Right lobe of liver (tissue), 6 donors: Measurements from ENCODE around the gene TAPBP. TPM values are rescaled to one million over a fixed set of nuclear protein-coding genes. Genes with fewer than 3 reads are reported as not detected.

Experiments used
- ATAC-seq, 4 donors: fragments of 200-7000 bp; cut with Tn5 transposase; one replicate each; pipeline ENCODE4 v1.9.1; 2020; ENCODE audit warnings: mild to moderate bottlenecking in 4 of 4, moderate library complexity in 4 of 4
- DNase-seq, 3 donors: peaks; one replicate each; pipeline ENCODE4 v3.0.0-alpha.2; 2020
- H3K27ac ChIP-seq, 3 donors: fragments of 200-600 bp; one replicate each; pipeline ENCODE4 v1.8.0; 2022
- H3K27me3 ChIP-seq, 2 donors: fragments of 200-600 bp; one replicate each; pipeline ENCODE4 v1.8.0; 2022
- H3K36me3 ChIP-seq, 4 donors: fragments of 200-600 bp; sonication (generic) in 1 of 4; one replicate each; pipeline versions ENCODE4 v1.5.1 to v1.8.0; 2017 to 2022; ENCODE audit warnings: control low read depth in 1 of 4
- H3K4me1 ChIP-seq, 4 donors: fragments of 200-600 bp; sonication (generic) in 1 of 4; one replicate each; pipeline versions ENCODE4 v1.5.1 to v1.8.0; 2017 to 2022; ENCODE audit warnings: control low read depth in 1 of 4
- H3K4me3 ChIP-seq, 3 donors: fragments of 200-600 bp; one replicate each; pipeline ENCODE4 v1.8.0; 2022
- H3K9me3 ChIP-seq, 4 donors: fragments of 200-600 bp; sonication (generic) in 1 of 4; one replicate each; pipeline versions ENCODE4 v1.5.1 to v1.8.0; 2017 to 2022; ENCODE audit warnings: control low read depth in 1 of 4
- POLR2A ChIP-seq: fragments of 450-650 bp; IDR thresholded peaks from one replicate; pipeline ENCODE4 v1.6.1; 2017; ENCODE audit warnings: antibody characterized with exemption, mild to moderate bottlenecking
- WGBS: methylation state at CpG from one replicate; pipeline ENCODE4 v1.1.6; 2018; ENCODE audit warnings: low coverage, low lambda C conversion rate; ENCODE audit not compliant: insufficient coverage; ENCODE audit errors: missing lambda C conversion rate; 5-methylcytosine and 5-hydroxymethylcytosine counted together
- intact Hi-C, 2 donors: fragments of 100-400 bp; cut with DNase I; formaldehyde crosslinking; loops; one replicate each; pipeline versions ENCODE4 v1.11.2 to v1.14.1; 2022
- total RNA-seq, 6 experiments: library from RNA; depleted of rRNA in 2 of 6; stranded (reverse); fragments of >200 nt in 2 of 6; fragmentation: NEBNext Ultra II Directional in 3 of 6; extraction: Animal tissue kit (Norgen Biotek cat#: 25700) in 3 of 6; gene quantifications; one replicate each; pipeline versions ENCODE4 v1.1.0 to v1.2.4, GENCODE V29; 2016 to 2023
- TF ChIP-seq, protein P1 (sequence below), 4 donors: fragments of 200-600 bp in 3 of 4; fragments of 450-650 bp in 1 of 4; IDR thresholded peaks; one replicate each; pipeline versions ENCODE4 v1.5.1 to v1.8.0; 2016 to 2022; ENCODE audit warnings: antibody characterized with exemption in 4 of 4, mild to moderate bottlenecking in 2 of 4
- donor health status: DM: no; HTN: yes; CAD: no.
- donor health status: DM: no; HTN: no; CAD: no.
- donor health status: DM: no; HTN: no; CAD: no.
- donor health status: DM: no; HTN: yes; CAD: no.
- donor health status: DM: no; HTN: yes; CAD: no.

Gene TAPBP
- total RNA-seq, 6 experiments from 2014 or later, result 89.2 to 140 (median 124) TPM

GRCh38 chr6:33313105-33313708, 671 bp downstream of the TAPBP start:
- no peaks in the 10 kb centered on the region for H3K9me3 ChIP-seq
- DNase-seq (peak in 2 of 3 donors; percentile 69 to 78), ATAC-seq (peak; percentile 2 to 7 (median 6))
- H3K27me3 ChIP-seq, result no peaks in the 10 kb centered on the region
- intact Hi-C loops, result no loop called here
- TF ChIP-seq POLR2A, result no peak
- TF ChIP-seq, protein P1, sequence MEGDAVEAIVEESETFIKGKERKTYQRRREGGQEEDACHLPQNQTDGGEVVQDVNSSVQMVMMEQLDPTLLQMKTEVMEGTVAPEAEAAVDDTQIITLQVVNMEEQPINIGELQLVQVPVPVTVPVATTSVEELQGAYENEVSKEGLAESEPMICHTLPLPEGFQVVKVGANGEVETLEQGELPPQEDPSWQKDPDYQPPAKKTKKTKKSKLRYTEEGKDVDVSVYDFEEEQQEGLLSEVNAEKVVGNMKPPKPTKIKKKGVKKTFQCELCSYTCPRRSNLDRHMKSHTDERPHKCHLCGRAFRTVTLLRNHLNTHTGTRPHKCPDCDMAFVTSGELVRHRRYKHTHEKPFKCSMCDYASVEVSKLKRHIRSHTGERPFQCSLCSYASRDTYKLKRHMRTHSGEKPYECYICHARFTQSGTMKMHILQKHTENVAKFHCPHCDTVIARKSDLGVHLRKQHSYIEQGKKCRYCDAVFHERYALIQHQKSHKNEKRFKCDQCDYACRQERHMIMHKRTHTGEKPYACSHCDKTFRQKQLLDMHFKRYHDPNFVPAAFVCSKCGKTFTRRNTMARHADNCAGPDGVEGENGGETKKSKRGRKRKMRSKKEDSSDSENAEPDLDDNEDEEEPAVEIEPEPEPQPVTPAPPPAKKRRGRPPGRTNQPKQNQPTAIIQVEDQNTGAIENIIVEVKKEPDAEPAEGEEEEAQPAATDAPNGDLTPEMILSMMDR (IDR thresholded peaks at IDR 0.05), result no peak
- peaks cover 0 to 4% (median 0%) of the 10 kb centered on the region in 4 donors for H3K36me3 ChIP-seq
- peaks cover 0 to 30% (median 0%) of the 10 kb centered on the region in 4 donors for H3K4me1 ChIP-seq
- peak overlapping the region; percentile 79 to 93 (median 85) for H3K4me3 ChIP-seq
- WGBS, result 0% methylated on average over 25 of the region's 33 CpGs
- peak overlapping the region; percentile 94 to 99 (median 97) for H3K27ac ChIP-seq

DNA sequence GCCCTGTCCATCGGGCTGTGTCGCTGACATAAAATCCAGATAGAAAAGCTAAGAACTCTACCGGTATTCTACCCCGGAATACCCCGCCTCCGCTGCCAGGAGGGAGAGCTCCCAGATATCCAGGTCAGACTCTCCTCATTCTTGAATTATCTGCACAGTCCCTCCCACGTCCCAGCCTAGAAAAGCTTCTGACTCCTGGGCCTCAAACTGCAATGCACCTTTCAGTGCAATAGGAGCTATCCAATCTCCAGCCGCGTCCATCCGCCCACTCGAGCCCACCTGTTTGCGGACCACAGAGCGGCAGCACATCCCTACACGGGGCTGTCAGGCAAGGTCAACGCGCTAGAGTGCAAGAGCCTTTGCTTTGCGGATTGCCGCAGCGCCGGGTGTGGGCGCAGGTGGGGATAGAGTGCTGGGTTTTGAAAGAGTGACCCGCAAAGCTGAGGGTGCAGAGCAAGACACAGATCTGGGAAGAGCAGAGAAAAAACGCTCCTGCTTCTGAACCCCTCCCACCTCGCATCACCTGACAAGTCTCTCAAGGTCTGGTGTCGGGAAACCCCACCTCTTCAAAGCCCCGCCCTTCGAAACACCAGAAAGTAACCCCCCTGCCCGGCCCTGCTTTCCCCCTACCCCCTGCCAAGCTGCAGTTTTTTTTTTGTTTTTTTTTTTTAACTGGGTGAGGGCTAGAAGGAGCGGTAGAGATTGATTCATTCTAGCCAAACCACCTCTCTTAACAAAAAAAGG, 1.3 kb downstream of the TAPBP start:
- peak; percentile 78 to 84 (median 82) for DNase-seq
- Histone ChIP-seq H3K36me3 (peaks cover 0 to 4% (median 0%) of the 10 kb centered on the region in 4 donors), H3K4me3 (peak overlapping the region; percentile 79 to 93 (median 85)), H3K27me3 (no peaks in the 10 kb centered on the region), H3K9me3 (no peaks in the 10 kb centered on the region), H3K4me1 (peaks cover 0 to 29% (median 0%) of the 10 kb centered on the region in 4 donors), H3K27ac (peak overlapping the region; percentile 94 to 99 (median 97))
- TF ChIP-seq POLR2A, result no peak
- TF ChIP-seq, protein P1 (IDR thresholded peaks at IDR 0.05), result no peak
- peak; percentile 60 to 68 (median 63) for ATAC-seq
- intact Hi-C loops, result no loop called here
- 1% methylated on average over 20 of the region's 29 CpGs for WGBS

DNA sequence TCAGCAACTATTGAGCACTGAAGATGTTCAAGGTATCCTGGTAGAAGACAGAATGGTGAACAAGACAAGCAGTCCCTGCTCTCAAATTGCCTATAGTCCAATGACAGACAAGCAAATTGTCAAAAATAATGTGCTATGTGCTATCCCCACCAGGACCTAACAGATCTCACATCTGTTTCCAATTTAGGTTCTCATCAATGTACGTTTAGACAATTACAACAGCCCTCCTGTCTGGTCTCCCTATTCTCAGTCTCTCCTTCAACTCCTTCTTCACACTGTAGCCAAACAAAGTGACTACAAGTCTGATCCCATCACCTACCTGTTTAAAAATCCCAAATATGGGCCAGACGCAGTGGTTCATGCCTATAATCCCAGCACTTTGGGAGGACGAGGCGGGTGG, 7.5 kb downstream of the TAPBP start:
- intact Hi-C loops, result no loop called here
- no peak for TF ChIP-seq POLR2A
- TF ChIP-seq, protein P1 (IDR thresholded peaks at IDR 0.05), result no peak
- Histone ChIP-seq H3K4me3 (no peak overlapping the region), H3K27me3 (no peaks in the 10 kb centered on the region), H3K36me3 (peaks cover 0 to 32% (median 5%) of the 10 kb centered on the region in 4 donors), H3K27ac (no peak overlapping the region), H3K9me3 (no peaks in the 10 kb centered on the region), H3K4me1 (peaks cover 0 to 3% (median 0%) of the 10 kb centered on the region in 4 donors)
- 78% methylated on average over 4 of the region's 4 CpGs for WGBS
- DNase-seq, result no peak
- ATAC-seq, result no peak

DNA sequence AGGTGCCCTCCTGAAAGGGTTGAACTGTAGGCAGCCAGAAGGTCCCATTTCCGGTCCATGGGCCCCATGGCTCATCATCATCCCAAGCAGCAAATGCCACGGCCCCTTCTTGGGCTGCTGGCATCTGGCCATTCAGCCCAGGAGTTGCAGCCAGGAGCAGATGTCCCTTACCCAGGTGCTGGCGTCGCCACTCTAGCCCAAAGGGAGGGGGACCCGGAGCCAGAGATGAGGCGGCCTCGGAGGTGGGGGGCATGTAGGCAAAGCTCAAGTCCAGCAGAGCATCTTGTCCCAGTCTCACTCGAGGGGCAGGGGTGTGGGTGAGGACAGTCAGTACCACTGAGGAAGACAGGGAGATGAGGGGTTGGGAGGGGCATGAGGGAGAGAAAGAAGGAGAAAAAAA, 8.8 kb downstream of the TAPBP start:
- peaks cover 0 to 28% (median 5%) of the 10 kb centered on the region in 4 donors for H3K36me3 ChIP-seq
- TF ChIP-seq, protein P1 (IDR thresholded peaks at IDR 0.05), result no peak
- no peak for TF ChIP-seq POLR2A

More for the DNA sequence above, 8.8 kb downstream of the TAPBP start:
- ATAC-seq (no peak), DNase-seq (no peak)
- no CpG with 5 or more reads among the region's 8 CpGs for WGBS
- intact Hi-C loops, result no loop called here
- Histone ChIP-seq H3K9me3 (no peaks in the 10 kb centered on the region), H3K4me1 (peaks cover 0 to 6% (median 0%) of the 10 kb centered on the region in 4 donors), H3K27ac (no peak overlapping the region), H3K27me3 (no peaks in the 10 kb centered on the region), H3K4me3 (no peak overlapping the region)
